SJSA1 (cell line): Measurements from ENCODE around the gene TRIM14. TPM values are rescaled to one million over a fixed set of nuclear protein-coding genes. Genes with fewer than 3 reads are reported as not detected.
A peak's percentile ranks its signal among the peaks of the same experiment; 100 is the strongest.
"Not testable (repeated sequence)": the region's sequence is repeated elsewhere in the genome, so short reads cannot be mapped to it uniquely, and the experiment has no call there.

ENCODE experiments used
- DNase-seq, 2 experiments: peaks; one replicate each; pipeline ENCODE4 v3.0.0-alpha.2; 2015 to 2020; ENCODE audit warnings: low spot score in 2 of 2, low read depth in 1 of 2
- H3K27ac ChIP-seq: fragments of 250-450 bp; sonication (Bioruptor Pico); 2 replicates; pipeline ENCODE4 v1.5.1; 2020; ENCODE audit warnings: mild to moderate bottlenecking, moderate library complexity
- H3K27me3 ChIP-seq: fragments of 250-450 bp; sonication (Bioruptor Pico); replicated peaks from 2 replicates; pipeline ENCODE4 v1.5.1; 2020; ENCODE audit warnings: mild to moderate bottlenecking, moderate library complexity
- H3K36me3 ChIP-seq: fragments of 250-450 bp; sonication (Bioruptor Pico); 2 replicates; pipeline ENCODE4 v1.5.1; 2020; ENCODE audit warnings: mild to moderate bottlenecking
- H3K4me1 ChIP-seq: fragments of 250-450 bp; sonication (Bioruptor Pico); replicated peaks from 2 replicates; pipeline ENCODE4 v1.6.1; 2021; ENCODE audit warnings: mild to moderate bottlenecking
- H3K4me3 ChIP-seq: fragments of 250-450 bp; sonication (Bioruptor Pico); 2 replicates; pipeline ENCODE4 v1.5.1; 2020; ENCODE audit warnings: mild to moderate bottlenecking
- H3K9me3 ChIP-seq: fragments of 250-450 bp; sonication (Bioruptor Pico); replicated peaks from 2 replicates; pipeline ENCODE4 v1.5.1; 2020; ENCODE audit warnings: mild to moderate bottlenecking
- total RNA-seq: library from RNA; depleted of rRNA; stranded (reverse); fragments of >200 nt; shearing (Covaris generic); gene quantifications from 2 replicates; pipeline ENCODE4 v1.2.3, GENCODE V29; 2014

Gene TRIM14
- total RNA-seq, 1 experiment from 2014 or later, result 6.5 TPM

DNA sequence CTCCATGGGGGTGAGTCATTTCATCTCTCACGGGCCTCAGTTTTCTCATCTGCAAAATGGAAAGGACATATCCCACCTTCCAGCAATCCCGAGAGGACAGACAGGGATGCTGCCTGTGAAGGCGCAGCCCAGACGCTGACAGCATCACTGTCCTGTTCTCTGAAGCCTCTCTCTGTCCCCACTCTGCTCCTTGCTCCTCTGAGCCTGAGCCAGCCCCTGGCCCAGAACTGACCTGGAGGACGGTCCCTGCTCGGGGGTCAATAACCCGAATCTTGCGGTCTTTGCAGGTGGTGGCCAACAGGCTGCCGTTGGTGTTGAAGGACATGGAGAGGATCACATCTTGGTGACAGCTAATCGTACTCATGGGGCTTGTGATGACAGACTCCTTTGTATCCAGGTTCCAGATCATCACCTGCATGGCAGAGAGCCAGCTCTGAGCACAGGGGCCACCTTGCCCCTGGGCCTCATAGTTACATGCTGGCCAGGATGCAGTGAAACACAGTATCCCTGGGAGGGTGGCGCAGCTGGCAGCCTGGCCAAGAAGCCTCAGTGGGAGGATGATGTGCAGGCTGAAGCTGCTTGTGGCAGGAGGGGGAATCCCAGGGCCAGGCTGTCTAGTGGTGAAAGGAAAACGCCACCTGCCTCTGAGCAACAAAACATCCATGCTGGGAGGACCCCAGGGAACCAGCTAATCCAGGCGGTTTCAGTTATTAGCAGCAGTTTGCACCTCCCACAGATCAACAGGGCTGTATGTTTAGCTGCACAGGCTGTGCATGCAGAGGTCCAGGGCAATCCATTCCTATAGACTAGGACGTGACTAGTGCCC, 14.0 kb upstream of the TRIM14 start:
- Histone ChIP-seq H3K36me3 (no peaks in the 10 kb centered on the region), H3K4me3 (no peak overlapping the region), H3K27ac (no peak overlapping the region), H3K9me3 (no peaks in the 10 kb centered on the region), H3K4me1 (no peaks in the 10 kb centered on the region), H3K27me3 (no peaks in the 10 kb centered on the region)
- DNase-seq, result no peak

DNA sequence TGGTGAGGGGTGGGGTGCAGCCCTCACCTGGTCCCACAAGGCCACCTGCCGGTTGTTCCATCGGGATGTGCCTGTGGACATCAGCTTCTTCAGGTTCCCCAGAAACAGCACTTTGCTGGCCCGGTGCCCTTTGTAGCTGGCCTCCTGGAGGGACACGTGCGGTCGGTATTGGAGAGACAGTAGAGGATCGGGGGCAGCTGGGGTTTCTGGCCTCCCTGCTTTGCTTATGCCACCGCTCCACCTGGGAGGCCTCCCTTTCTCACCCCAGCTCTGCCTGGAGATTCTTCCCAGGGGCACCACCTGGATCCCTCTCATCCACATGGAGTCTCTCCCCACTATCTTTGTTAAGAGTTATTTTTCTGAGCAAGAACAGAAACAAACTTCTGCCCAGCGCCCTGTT, 13.1 kb upstream of the TRIM14 start:
- H3K27ac ChIP-seq, result no peak overlapping the region
- H3K36me3 ChIP-seq, result no peaks in the 10 kb centered on the region
- H3K4me1 ChIP-seq, result no peaks in the 10 kb centered on the region
- DNase-seq, result no peak
- H3K27me3 ChIP-seq, result no peaks in the 10 kb centered on the region
- H3K4me3 ChIP-seq, result no peak overlapping the region
- H3K9me3 ChIP-seq, result no peaks in the 10 kb centered on the region

DNA sequence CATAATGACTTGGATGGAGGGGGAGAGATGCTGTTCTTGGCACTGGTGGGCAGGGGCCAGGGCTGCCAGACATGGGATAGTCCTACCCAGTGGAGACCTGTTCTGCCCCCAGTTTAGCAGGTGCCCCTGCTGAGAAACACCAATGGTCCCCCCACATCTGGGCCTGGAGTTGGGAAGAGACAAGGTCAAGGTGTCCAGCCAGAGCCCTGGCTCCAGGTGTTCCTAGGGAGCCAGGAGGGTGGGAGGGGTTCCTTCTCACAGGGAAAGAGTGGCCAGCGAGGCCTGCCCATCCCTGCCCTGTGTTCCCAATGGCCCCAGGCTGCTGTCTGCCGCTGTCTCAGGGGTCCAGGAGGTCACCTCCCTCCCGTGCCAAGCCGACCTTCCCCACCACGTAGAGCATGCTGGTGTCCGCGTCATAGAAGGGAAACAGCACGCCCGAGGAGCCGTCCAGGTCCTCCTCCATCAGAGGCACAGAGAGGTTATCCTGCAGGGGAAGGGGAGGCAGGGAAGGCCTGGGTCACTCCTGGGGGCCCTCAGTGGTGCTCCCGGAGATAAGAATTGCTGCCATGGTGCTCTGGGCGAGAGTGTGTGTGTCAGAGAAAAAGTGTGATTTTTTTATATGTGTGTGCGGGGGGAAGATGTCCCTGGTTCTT, 11.7 kb upstream of the TRIM14 start:
- Histone ChIP-seq H3K4me3 (no peak overlapping the region), H3K4me1 (no peaks in the 10 kb centered on the region), H3K9me3 (no peaks in the 10 kb centered on the region), H3K27me3 (no peaks in the 10 kb centered on the region), H3K36me3 (no peaks in the 10 kb centered on the region), H3K27ac (no peak overlapping the region)
- DNase-seq, result no peak

DNA sequence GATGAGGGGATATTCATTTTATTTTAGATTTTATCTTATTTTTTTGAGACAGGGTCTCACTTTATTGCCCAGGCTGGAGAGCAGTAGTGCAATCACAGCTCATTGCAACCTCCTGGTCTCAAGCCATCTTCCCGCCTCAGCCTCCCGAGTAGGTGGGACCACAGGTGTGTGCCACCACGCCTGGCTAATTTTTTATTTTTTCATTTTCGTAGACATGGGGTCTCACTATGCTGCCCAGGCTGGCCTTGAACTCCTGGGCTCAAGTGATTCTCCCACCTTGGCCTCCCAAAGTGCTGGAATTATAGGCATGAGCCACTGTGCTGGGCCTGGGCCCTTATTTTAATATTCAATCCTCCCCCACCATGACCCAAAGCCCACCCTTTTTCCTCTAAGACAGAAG, 11.0 kb upstream of the TRIM14 start:
- H3K27me3 ChIP-seq, H3K9me3 ChIP-seq, H3K36me3 ChIP-seq, H3K4me1 ChIP-seq, DNase-seq, H3K4me3 ChIP-seq, H3K27ac ChIP-seq: not testable (repeated sequence)

DNA sequence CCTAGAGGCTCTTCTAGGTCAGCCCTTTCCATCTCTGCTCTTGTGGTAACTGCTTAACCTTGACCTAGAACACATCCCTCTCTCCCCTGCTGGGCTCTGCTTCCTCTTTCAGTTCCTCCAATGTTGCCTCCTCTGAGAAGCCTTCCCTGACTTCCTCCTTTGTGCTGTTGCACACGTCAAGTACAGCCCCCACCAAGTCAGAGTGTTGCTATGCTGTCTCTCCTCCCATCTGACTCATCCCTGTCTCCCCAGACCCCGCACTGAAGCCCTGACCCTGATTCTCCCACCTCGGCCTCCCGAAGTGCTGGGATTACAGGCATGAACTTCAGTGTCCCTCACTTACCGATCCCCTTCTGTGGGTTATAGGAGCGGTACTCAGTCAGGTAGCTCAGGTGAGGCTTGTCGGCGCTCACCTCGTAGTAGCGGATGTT, 10.4 kb upstream of the TRIM14 start:
- no peaks in the 10 kb centered on the region for H3K36me3 ChIP-seq
- no peak for DNase-seq
- H3K27ac ChIP-seq, result no peak overlapping the region
- H3K27me3 ChIP-seq, result no peaks in the 10 kb centered on the region
- no peaks in the 10 kb centered on the region for H3K9me3 ChIP-seq
- no peak overlapping the region for H3K4me3 ChIP-seq
- H3K4me1 ChIP-seq, result no peaks in the 10 kb centered on the region

DNA sequence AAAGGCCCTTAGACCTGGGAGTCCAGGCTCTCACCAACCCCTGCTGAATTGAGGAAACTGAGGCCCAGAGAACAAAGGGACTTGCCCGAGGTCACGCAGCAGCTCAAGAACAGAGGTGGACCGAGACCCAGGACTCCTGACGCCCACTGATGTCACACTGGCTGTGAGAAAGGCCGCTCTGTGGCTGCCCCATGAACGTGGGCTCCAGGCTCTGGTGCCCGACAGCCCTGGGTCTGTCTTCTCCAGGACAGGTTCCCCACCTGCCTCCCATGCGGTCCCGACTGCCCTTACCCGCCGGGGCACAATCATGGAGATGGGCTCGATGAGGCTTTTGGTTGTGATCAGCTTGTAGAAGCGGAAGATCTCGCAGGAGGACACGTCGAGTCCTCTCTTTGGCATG, 9.3 kb upstream of the TRIM14 start:
- Histone ChIP-seq H3K9me3 (no peaks in the 10 kb centered on the region), H3K4me3 (no peak overlapping the region), H3K27ac (no peak overlapping the region), H3K36me3 (no peaks in the 10 kb centered on the region), H3K4me1 (no peaks in the 10 kb centered on the region), H3K27me3 (no peaks in the 10 kb centered on the region)
- DNase-seq, result no peak

DNA sequence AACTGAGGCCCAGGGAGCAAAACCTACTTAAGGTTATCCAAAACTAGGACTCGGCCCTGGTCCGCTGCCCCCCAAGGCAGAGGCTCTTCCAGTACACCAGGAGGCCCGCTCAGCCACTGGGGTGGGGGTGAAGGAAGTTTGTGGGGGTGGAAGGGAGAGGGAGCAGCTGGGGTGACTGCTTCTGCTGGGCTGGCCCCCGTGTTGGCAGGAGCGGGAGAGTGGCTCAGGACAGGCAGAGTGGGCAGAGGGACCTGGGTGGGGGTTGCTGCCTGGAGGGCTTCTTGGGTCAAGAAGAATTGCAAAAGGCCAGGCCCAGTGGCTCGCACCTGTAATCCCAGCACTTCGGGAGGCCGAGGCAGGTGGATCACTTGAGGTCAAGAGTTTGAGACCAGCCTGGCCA, 8.2 kb upstream of the TRIM14 start:
- no peak for DNase-seq
- H3K4me1 ChIP-seq, result no peaks in the 10 kb centered on the region

DNA sequence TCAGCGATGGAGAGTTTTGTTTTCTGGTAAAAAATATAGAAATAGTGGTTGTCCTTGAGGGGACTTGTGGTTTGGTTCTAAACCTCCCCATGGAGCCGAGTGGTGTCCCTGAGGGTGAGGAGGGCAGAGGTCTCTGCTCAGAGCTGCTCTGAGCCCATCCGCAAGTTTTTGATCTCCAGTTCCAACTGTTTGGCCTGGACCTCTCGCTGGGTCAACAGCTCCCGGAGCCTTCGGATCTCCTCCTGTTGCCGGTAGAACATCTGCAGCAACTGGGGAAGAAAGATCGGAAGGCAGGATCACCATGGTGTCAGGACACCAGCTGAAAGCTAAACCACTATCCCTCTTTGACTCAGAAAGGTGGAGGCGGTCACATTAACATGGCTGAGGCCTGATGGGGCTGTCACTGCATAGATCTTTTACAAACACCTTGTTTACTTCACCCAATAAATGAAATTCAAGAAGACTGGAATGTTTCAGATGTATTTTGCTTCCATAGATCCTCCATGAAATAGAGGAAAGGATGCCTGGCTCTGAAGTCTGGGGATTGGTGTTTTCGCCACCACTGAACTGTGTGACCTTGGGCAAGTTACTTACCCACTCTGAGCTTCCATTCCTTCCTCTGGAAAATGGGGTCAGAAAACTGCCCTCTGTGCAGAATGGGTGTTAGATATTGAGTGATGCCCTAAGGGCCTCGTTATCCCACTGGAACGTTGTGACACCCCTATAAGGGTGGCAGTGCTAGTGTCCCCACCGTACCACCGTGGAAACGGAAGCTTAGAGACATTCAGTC, 5.8 kb upstream of the TRIM14 start:
- no peak for DNase-seq
- H3K9me3 ChIP-seq, result no peaks in the 10 kb centered on the region
- no peak overlapping the region for H3K27ac ChIP-seq
- H3K27me3 ChIP-seq, result no peaks in the 10 kb centered on the region
- no peaks in the 10 kb centered on the region for H3K4me1 ChIP-seq
- no peaks in the 10 kb centered on the region for H3K36me3 ChIP-seq
- H3K4me3 ChIP-seq, result no peak overlapping the region

More for the DNA sequence above, 8.2 kb upstream of the TRIM14 start:
- no peaks in the 10 kb centered on the region for H3K9me3 ChIP-seq
- H3K36me3 ChIP-seq, result no peaks in the 10 kb centered on the region
- H3K27me3 ChIP-seq, result no peaks in the 10 kb centered on the region
- no peak overlapping the region for H3K4me3 ChIP-seq
- H3K27ac ChIP-seq, result no peak overlapping the region

DNA sequence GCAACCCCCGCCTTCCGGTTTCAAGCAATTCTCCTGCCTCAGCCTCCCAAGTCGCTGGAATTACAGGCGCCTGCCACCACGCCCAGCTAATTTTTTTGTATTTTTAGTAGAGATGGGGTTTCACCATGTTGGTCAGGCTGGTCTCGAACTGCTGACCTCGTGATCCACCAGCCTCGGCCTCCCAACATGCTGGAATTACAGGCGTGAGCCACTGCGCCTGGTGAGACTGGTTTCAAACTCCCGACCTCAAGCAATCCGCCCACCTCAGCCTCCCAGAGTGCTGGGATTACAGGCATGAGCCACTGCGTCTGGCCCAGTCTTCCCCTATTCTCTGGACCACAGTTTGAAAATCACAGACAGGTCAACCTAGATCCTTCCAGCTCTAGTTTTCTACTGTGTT, 5.1 kb upstream of the TRIM14 start:
- H3K4me1 ChIP-seq, H3K9me3 ChIP-seq, H3K27ac ChIP-seq, H3K36me3 ChIP-seq, H3K27me3 ChIP-seq, H3K4me3 ChIP-seq, DNase-seq: not testable (repeated sequence)

DNA sequence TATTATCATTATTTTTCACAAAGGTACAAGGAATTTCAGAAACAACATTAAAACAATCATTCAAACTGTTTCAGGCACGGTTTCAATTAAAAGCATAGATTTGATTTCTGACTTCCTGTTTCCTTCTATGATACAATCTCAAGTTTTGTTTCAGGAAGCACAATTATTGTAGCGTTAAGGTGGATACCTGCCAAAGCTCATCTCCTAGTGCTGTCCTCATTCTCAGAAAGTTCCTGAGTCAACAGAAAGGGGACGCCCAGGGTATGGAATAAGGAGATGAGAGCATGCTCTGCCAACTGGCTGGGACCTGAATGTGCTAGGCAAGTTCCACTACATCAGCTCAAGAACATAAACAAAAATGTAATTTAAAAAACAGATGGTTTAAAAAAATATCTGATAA, 2.0 kb upstream of the TRIM14 start:
- Histone ChIP-seq H3K27me3 (no peaks in the 10 kb centered on the region), H3K4me1 (peaks cover 8% of the 10 kb centered on the region), H3K9me3 (no peaks in the 10 kb centered on the region), H3K36me3 (no peaks in the 10 kb centered on the region), H3K4me3 (no peak overlapping the region), H3K27ac (no peak overlapping the region)
- no peak for DNase-seq

DNA sequence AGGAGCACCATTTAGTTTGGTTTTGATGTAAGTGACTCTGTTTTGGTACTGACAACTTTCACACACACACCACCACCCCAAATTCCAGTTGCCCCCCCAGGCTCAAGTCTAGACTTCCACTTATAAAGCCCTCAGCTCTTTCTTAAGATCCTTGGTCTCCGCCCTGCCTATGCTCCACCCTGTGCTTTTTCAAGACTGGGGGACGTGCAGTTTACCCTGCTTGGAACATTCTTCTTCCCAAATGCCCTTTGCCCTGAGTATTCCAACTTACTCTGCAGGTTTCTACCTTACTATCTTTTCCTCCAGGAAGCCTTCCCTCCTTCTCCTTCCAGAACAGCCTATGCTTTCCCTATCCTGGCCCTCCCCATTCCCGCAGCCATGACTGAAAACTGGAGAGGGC, 1.5 kb upstream of the TRIM14 start:
- H3K9me3 ChIP-seq, result no peaks in the 10 kb centered on the region
- DNase-seq, result no peak
- H3K27me3 ChIP-seq, result no peaks in the 10 kb centered on the region
- no peaks in the 10 kb centered on the region for H3K36me3 ChIP-seq
- no peak overlapping the region for H3K4me3 ChIP-seq
- no peak overlapping the region for H3K27ac ChIP-seq
- peaks cover 8% of the 10 kb centered on the region for H3K4me1 ChIP-seq

DNA sequence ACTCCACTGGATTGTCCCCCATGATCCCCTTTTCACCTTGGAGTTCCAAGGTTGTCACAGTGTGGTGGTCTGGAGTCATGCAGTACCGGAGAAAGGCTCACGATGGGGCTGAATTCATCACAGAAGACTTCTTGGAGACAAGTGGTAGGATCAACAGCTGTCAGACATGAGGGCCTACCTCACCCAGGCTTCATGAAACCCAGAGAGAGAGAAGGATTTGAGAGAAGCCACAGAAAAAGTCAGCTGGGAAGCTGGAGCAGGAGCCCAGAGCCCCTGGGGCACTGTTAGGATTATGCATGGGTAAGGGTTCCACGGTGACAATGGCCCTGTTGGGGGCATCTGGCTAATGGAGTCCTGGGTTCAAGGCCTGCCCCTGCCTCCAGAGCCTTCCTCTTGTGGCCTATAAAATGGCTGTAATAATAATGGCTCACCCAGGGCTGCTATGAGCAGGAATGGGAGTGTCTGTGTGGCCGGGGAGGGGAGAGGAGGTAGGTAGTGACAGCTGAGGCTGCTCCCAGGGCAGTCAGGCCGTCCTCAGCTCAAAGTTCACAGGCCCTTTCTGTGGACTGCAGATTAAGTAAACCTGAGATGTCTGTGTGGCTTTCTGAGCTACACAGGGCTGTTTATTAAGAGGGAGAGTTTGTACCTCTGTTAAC, 910 bp downstream of the TRIM14 start:
- H3K4me1 ChIP-seq, result peaks cover 8% of the 10 kb centered on the region
- no peaks in the 10 kb centered on the region for H3K36me3 ChIP-seq
- DNase-seq, result peak in 1 of 2 experiments; percentile 14
- H3K9me3 ChIP-seq, result no peaks in the 10 kb centered on the region
- no peaks in the 10 kb centered on the region for H3K27me3 ChIP-seq
- no peak overlapping the region for H3K27ac ChIP-seq
- H3K4me3 ChIP-seq, result peak overlapping the region; percentile 60

DNA sequence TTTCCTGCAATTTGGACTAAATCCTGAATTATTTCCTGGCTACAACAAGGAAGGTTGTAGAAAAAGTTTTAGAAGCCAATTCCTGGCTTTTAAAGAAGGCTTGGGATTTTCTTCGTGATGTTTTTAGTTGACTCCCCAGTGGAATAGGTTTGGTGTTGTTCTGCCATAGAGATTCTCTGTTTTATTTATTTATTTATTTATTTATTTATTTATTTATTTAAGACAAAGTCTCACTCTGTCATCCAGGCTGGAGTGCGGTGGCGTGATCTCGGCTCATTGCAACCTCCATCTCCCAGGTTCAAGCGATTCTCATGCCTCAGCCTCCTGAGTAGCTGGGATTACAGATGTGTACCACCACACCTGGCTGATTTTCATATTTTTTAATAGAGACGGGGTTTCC, 1.9 kb downstream of the TRIM14 start:
- DNase-seq, H3K36me3 ChIP-seq, H3K4me1 ChIP-seq, H3K27me3 ChIP-seq, H3K4me3 ChIP-seq, H3K9me3 ChIP-seq, H3K27ac ChIP-seq: not testable (repeated sequence)
